ENCODE results near the gene FERMT2. TPM values are rescaled to one million over a fixed set of nuclear protein-coding genes. Genes with fewer than 3 reads are reported as not detected.

FERMT2 gene, protein sequence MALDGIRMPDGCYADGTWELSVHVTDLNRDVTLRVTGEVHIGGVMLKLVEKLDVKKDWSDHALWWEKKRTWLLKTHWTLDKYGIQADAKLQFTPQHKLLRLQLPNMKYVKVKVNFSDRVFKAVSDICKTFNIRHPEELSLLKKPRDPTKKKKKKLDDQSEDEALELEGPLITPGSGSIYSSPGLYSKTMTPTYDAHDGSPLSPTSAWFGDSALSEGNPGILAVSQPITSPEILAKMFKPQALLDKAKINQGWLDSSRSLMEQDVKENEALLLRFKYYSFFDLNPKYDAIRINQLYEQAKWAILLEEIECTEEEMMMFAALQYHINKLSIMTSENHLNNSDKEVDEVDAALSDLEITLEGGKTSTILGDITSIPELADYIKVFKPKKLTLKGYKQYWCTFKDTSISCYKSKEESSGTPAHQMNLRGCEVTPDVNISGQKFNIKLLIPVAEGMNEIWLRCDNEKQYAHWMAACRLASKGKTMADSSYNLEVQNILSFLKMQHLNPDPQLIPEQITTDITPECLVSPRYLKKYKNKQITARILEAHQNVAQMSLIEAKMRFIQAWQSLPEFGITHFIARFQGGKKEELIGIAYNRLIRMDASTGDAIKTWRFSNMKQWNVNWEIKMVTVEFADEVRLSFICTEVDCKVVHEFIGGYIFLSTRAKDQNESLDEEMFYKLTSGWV
- polyA plus RNA-seq (2011; rRNA removed) (336 and 485 TPM in 2 replicates), polyA minus RNA-seq (2011; rRNA and poly(A)+ RNA removed) (166 and 200 TPM in 2 replicates)

GRCh38 chr14:52950898-52951680 is at the start of gene FERMT2:
FERMT2 (minus strand) TSS chr14:52951050; CDS start chr14:52950568, 482 bp downstream.
- H3K4me3 ChIP-seq (ENCODE audit: low read depth, low read length) = peak within 1 kb of the TSS; percentile 100
- H3K27ac ChIP-seq (ENCODE audit: low read depth, low read length) = peak within 1 kb of the TSS; percentile 99
- CTCF ChIA-PET = interaction anchor here (0.7 to 1.5 kb wide), 3 partner anchors 18 to 105 kb away, joined by 3 to 7 read pairs (median 4); no protein-coding TSS in a partner anchor
- DNase-seq (ENCODE audit: low read depth, low spot score) = peak; percentile 69
- POLR2A ChIA-PET = interaction anchor here (0.6 to 1.2 kb wide), 11 partner anchors 12 to 136 kb away, joined by 3 to 14 read pairs (median 4); no protein-coding TSS in a partner anchor
- H3K27me3 ChIP-seq (ENCODE audit: control insufficient read depth, insufficient read depth, low read length) = no peaks in the 10 kb centered on the region
- TF ChIP-seq, protein P1, sequence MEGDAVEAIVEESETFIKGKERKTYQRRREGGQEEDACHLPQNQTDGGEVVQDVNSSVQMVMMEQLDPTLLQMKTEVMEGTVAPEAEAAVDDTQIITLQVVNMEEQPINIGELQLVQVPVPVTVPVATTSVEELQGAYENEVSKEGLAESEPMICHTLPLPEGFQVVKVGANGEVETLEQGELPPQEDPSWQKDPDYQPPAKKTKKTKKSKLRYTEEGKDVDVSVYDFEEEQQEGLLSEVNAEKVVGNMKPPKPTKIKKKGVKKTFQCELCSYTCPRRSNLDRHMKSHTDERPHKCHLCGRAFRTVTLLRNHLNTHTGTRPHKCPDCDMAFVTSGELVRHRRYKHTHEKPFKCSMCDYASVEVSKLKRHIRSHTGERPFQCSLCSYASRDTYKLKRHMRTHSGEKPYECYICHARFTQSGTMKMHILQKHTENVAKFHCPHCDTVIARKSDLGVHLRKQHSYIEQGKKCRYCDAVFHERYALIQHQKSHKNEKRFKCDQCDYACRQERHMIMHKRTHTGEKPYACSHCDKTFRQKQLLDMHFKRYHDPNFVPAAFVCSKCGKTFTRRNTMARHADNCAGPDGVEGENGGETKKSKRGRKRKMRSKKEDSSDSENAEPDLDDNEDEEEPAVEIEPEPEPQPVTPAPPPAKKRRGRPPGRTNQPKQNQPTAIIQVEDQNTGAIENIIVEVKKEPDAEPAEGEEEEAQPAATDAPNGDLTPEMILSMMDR (IDR thresholded peaks at IDR 0.05; ENCODE audit: low read depth, low read length) = no peak
- H3K9me3 ChIP-seq (ENCODE audit: control insufficient read depth, insufficient read depth, low read length) = no peaks in the 10 kb centered on the region; the same call in 1 of the 2 replicates

- Histone ChIP-seq H3K9me3 (ENCODE audit: control insufficient read depth, insufficient read depth, low read length) (no peaks in the 10 kb centered on the region), H3K27me3 (ENCODE audit: control insufficient read depth, insufficient read depth, low read length) (no peaks in the 10 kb centered on the region), H3K27ac (ENCODE audit: low read depth, low read length) (peak overlapping the region; percentile 92), H3K4me3 (ENCODE audit: low read depth, low read length) (peak overlapping the region; percentile 21; the same call in 1 of the 2 replicates)
- DNase-seq (ENCODE audit: low read depth, low spot score) = peak; percentile 88
- CTCF ChIA-PET = interaction anchor here (1.3 kb wide), 1 partner anchor 57 kb away, joined by 3 read pairs; no protein-coding TSS in a partner anchor
- TF ChIP-seq, protein P1 (IDR thresholded peaks at IDR 0.05; ENCODE audit: low read depth, low read length) = no peak
- POLR2A ChIA-PET = interaction anchor here (1.1 kb wide), 1 partner anchor 13 kb away, joined by 6 read pairs; no protein-coding TSS in a partner anchor
Measured at GRCh38 chr14:52998376-52999015, 47.6 kb upstream of the FERMT2 start.

- TF ChIP-seq, protein P1 (IDR thresholded peaks at IDR 0.05; ENCODE audit: low read depth, low read length) = no peak
- ChIA-PET CTCF (no interaction called here), POLR2A (no interaction called here)
- no peaks in the 10 kb centered on the region for H3K27me3 ChIP-seq (ENCODE audit: control insufficient read depth, insufficient read depth, low read length)
- DNase-seq (ENCODE audit: low read depth, low spot score) = no peak
- H3K27ac ChIP-seq (ENCODE audit: low read depth, low read length) = no peak overlapping the region
- no peak overlapping the region for H3K4me3 ChIP-seq (ENCODE audit: low read depth, low read length)
- H3K9me3 ChIP-seq (ENCODE audit: control insufficient read depth, insufficient read depth, low read length) = no peaks in the 10 kb centered on the region
Measured at GRCh38 chr14:52996493-52996892, 45.6 kb upstream of the FERMT2 start.

- POLR2A ChIA-PET = no interaction called here
- H3K4me3 ChIP-seq (ENCODE audit: low read depth, low read length) = no peak overlapping the region
- CTCF ChIA-PET = no interaction called here
- TF ChIP-seq, protein P1 (IDR thresholded peaks at IDR 0.05; ENCODE audit: low read depth, low read length) = no peak
- H3K27me3 ChIP-seq (ENCODE audit: control insufficient read depth, insufficient read depth, low read length) = no peaks in the 10 kb centered on the region
- H3K9me3 ChIP-seq (ENCODE audit: control insufficient read depth, insufficient read depth, low read length) = no peaks in the 10 kb centered on the region
- no peak for DNase-seq (ENCODE audit: low read depth, low spot score)
- no peak overlapping the region for H3K27ac ChIP-seq (ENCODE audit: low read depth, low read length)
Measured at GRCh38 chr14:52995998-52996397, 45.1 kb upstream of the FERMT2 start.
